PFSK-1 (cell line): ENCODE data around the gene LEP.

Source experiments
- FOXP2 ChIP-seq: optimal IDR thresholded peaks from 2 replicates; pipeline ENCODE3; 2011; ENCODE audit warnings: borderline replicate concordance, control low read depth, inconsistent platforms; ENCODE audit not compliant: insufficient read depth; ENCODE audit errors: extremely low read length, extremely low read depth
- POLR2AphosphoS5 ChIP-seq: IDR thresholded peaks from 2 replicates; pipeline ENCODE4 v1.6.1; 2012; ENCODE audit warnings: low read depth, mild to moderate bottlenecking, control low read depth, low read length, moderate library complexity
- TAF1 ChIP-seq: IDR thresholded peaks from 2 replicates; pipeline ENCODE4 v1.6.1; 2012; ENCODE audit warnings: low read length, control low read depth, borderline replicate concordance; ENCODE audit not compliant: insufficient read depth
- TF ChIP-seq, protein P1 (sequence below), 2 experiments: IDR thresholded peaks; 2 replicates each; pipeline versions ENCODE4 v1.6.1 to v1.8.0; 2011 to 2012; ENCODE audit warnings: low read depth in 2 of 2, low read length in 2 of 2, control low read depth in 1 of 2, inconsistent platforms in 1 of 2, mild to moderate bottlenecking in 1 of 2, moderate library complexity in 1 of 2; ENCODE audit not compliant: insufficient read depth in 1 of 2

DNA sequence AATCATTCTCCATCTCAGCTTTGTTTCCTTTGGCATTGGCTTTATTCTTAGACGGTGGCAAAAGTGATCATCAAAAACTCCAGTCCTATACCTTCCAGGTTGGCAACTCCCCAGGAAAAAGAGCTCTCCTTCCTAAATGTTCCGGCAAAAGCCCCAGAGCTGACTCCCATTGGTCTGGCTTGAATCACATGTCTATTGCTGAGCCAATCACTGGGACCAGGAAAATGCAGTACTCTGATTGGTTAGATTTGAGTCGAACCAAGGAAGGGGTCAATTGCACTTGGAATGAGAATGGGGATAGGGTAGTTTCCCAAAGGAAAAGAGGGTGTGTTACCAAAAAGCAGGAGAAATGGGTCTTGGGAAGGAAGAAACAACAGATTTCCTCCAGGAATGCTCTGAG, 22.3 kb downstream of the LEP start:
- TF ChIP-seq POLR2AphosphoS5 (no peak), FOXP2 (no peak), TAF1 (no peak)
- TF ChIP-seq, protein P1, sequence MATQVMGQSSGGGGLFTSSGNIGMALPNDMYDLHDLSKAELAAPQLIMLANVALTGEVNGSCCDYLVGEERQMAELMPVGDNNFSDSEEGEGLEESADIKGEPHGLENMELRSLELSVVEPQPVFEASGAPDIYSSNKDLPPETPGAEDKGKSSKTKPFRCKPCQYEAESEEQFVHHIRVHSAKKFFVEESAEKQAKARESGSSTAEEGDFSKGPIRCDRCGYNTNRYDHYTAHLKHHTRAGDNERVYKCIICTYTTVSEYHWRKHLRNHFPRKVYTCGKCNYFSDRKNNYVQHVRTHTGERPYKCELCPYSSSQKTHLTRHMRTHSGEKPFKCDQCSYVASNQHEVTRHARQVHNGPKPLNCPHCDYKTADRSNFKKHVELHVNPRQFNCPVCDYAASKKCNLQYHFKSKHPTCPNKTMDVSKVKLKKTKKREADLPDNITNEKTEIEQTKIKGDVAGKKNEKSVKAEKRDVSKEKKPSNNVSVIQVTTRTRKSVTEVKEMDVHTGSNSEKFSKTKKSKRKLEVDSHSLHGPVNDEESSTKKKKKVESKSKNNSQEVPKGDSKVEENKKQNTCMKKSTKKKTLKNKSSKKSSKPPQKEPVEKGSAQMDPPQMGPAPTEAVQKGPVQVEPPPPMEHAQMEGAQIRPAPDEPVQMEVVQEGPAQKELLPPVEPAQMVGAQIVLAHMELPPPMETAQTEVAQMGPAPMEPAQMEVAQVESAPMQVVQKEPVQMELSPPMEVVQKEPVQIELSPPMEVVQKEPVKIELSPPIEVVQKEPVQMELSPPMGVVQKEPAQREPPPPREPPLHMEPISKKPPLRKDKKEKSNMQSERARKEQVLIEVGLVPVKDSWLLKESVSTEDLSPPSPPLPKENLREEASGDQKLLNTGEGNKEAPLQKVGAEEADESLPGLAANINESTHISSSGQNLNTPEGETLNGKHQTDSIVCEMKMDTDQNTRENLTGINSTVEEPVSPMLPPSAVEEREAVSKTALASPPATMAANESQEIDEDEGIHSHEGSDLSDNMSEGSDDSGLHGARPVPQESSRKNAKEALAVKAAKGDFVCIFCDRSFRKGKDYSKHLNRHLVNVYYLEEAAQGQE (IDR thresholded peaks at IDR 0.05; ENCODE audit: insufficient read depth in 1 of 2, low read depth in 2 of 2, low read length in 2 of 2), result no peak
